Hepatocyte (in vitro differentiated cells): ENCODE data around the gene THSD7B. TPM values are rescaled to one million over a fixed set of nuclear protein-coding genes. Genes with fewer than 3 reads are reported as not detected.

Experiments used
- DNase-seq: peaks from one replicate; pipeline ENCODE4 v3.0.0-alpha.2; 2016; ENCODE audit warnings: low spot score
- H2AFZ ChIP-seq: fragments of 200-600 bp; sonication (generic); 2 replicates; pipeline ENCODE4 v1.6.0; 2016; ENCODE audit warnings: antibody characterized with exemption, mild to moderate bottlenecking
- H3K27ac ChIP-seq: fragments of 200-600 bp; sonication (generic); 2 replicates; pipeline ENCODE4 v1.5.1; 2016; ENCODE audit warnings: mild to moderate bottlenecking
- H3K27me3 ChIP-seq: fragments of 200-600 bp; sonication (generic); 2 replicates; pipeline ENCODE4 v1.6.1; 2016
- H3K36me3 ChIP-seq: fragments of 200-600 bp; sonication (generic); replicated peaks from 2 replicates; pipeline ENCODE4 v1.5.1; 2016; ENCODE audit warnings: low read depth; ENCODE audit not compliant: insufficient read depth
- H3K4me1 ChIP-seq: fragments of 200-600 bp; sonication (generic); 2 replicates; pipeline ENCODE4 v1.5.1; 2016; ENCODE audit warnings: mild to moderate bottlenecking, moderate library complexity; ENCODE audit not compliant: insufficient read depth
- H3K4me2 ChIP-seq: fragments of 200-600 bp; sonication (generic); 2 replicates; pipeline ENCODE4 v1.6.0; 2016
- H3K4me3 ChIP-seq: fragments of 200-600 bp; sonication (generic); 2 replicates; pipeline ENCODE4 v1.5.1; 2016; ENCODE audit warnings: mild to moderate bottlenecking
- H3K79me2 ChIP-seq: fragments of 200-600 bp; sonication (generic); 2 replicates; pipeline ENCODE4 v1.6.0; 2017; ENCODE audit warnings: mild to moderate bottlenecking
- H3K9me2 ChIP-seq: fragments of 200-600 bp; sonication (generic); replicated peaks from 2 replicates; pipeline ENCODE4 v1.6.0; 2017; ENCODE audit warnings: mild to moderate bottlenecking; ENCODE audit not compliant: insufficient read depth
- H3K9me3 ChIP-seq: fragments of 200-600 bp; sonication (generic); 2 replicates; pipeline ENCODE4 v1.5.1; 2016; ENCODE audit warnings: low read depth, mild to moderate bottlenecking
- H4K20me1 ChIP-seq: fragments of 200-600 bp; sonication (generic); 2 replicates; pipeline ENCODE4 v1.6.0; 2016; ENCODE audit warnings: mild to moderate bottlenecking; ENCODE audit not compliant: insufficient read depth, poor library complexity, severe bottlenecking
- EZH2 ChIP-seq: fragments of 200-600 bp; sonication (generic); IDR thresholded peaks from 2 replicates; pipeline ENCODE4 v1.6.1; 2016; ENCODE audit warnings: antibody characterized with exemption, mild to moderate bottlenecking, borderline replicate concordance
- EZH2phosphoT487 ChIP-seq: fragments of 200-600 bp; sonication (generic); IDR thresholded peaks from one replicate; pipeline ENCODE4 v1.6.1; 2018; ENCODE audit warnings: antibody characterized with exemption, mild to moderate bottlenecking, low read depth, moderate library complexity; ENCODE audit not compliant: unreplicated experiment, severe bottlenecking
- WGBS: methylation state at CpG from one replicate; pipeline ENCODE4 v1.1.6; 2016; ENCODE audit warnings: low lambda C conversion rate; ENCODE audit errors: missing lambda C conversion rate; 5-methylcytosine and 5-hydroxymethylcytosine counted together
- polyA plus RNA-seq: library from polyadenylated mRNA; unstranded; fragments of >200 nt; fragmentation: Nextera tagmentation; extraction: Ambion mirVana; gene quantifications from 2 replicates; pipeline ENCODE4 v1.2.1, GENCODE V29; 2016
- total RNA-seq: library from RNA; depleted of rRNA; stranded (reverse); fragments of >200 nt; gene quantifications from 2 replicates; pipeline ENCODE4 v1.2.3, GENCODE V29; 2014
- TF ChIP-seq, protein P1 (sequence below): fragments of 200-600 bp; sonication (generic); IDR thresholded peaks from 2 replicates; pipeline ENCODE4 v1.5.1; 2016; ENCODE audit warnings: antibody characterized with exemption, mild to moderate bottlenecking; ENCODE audit not compliant: poor library complexity

THSD7B gene
- total and polyA plus RNA-seq, 2 experiments from 2014 or later: 0.48 to 5.7 TPM

DNA sequence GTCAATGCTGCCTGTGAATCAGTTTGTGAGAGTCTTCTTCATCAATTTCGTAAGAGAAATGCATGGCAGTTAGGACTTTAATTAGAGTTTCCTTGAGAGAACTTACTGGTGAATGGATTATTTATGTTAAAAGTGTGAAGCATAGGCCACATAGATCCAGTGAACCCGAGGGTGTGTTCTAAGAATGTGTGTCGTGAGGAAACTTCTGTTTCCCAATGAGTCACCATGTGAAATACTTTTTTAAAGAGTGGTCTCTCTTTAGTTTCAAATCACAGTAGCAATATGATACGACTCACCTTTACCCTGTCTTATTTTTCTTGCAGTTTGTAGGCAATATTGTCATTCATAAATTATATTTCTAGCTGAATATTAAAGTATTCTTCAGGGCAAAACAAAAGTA lies 18.5 kb downstream of the THSD7B start:
- Histone ChIP-seq H4K20me1 (no peaks in the 10 kb centered on the region), H3K4me2 (no peak overlapping the region), H3K9me2 (no peaks in the 10 kb centered on the region), H3K4me1 (no peaks in the 10 kb centered on the region), H3K27me3 (no peaks in the 10 kb centered on the region), H3K27ac (no peak overlapping the region), H2AFZ (no peak overlapping the region), H3K4me3 (no peak overlapping the region), H3K9me3 (no peaks in the 10 kb centered on the region), H3K79me2 (no peaks in the 10 kb centered on the region), H3K36me3 (no peaks in the 10 kb centered on the region)
- TF ChIP-seq, protein P1, sequence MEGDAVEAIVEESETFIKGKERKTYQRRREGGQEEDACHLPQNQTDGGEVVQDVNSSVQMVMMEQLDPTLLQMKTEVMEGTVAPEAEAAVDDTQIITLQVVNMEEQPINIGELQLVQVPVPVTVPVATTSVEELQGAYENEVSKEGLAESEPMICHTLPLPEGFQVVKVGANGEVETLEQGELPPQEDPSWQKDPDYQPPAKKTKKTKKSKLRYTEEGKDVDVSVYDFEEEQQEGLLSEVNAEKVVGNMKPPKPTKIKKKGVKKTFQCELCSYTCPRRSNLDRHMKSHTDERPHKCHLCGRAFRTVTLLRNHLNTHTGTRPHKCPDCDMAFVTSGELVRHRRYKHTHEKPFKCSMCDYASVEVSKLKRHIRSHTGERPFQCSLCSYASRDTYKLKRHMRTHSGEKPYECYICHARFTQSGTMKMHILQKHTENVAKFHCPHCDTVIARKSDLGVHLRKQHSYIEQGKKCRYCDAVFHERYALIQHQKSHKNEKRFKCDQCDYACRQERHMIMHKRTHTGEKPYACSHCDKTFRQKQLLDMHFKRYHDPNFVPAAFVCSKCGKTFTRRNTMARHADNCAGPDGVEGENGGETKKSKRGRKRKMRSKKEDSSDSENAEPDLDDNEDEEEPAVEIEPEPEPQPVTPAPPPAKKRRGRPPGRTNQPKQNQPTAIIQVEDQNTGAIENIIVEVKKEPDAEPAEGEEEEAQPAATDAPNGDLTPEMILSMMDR: no peak
- no peak for TF ChIP-seq EZH2phosphoT487
- no peak for TF ChIP-seq EZH2
- DNase-seq: no peak
- WGBS: 71% methylated on average over 4 of the region's 4 CpGs

GRCh38 chr2:136785215-136785614 lies 19.9 kb downstream of the THSD7B start:
- Histone ChIP-seq H3K9me2 (no peaks in the 10 kb centered on the region), H2AFZ (no peak overlapping the region), H3K4me1 (no peaks in the 10 kb centered on the region), H3K79me2 (no peaks in the 10 kb centered on the region), H4K20me1 (no peaks in the 10 kb centered on the region), H3K27ac (no peak overlapping the region), H3K4me3 (no peak overlapping the region), H3K36me3 (no peaks in the 10 kb centered on the region), H3K27me3 (no peaks in the 10 kb centered on the region), H3K4me2 (no peak overlapping the region), H3K9me3 (no peaks in the 10 kb centered on the region)
- DNase-seq: no peak
- TF ChIP-seq, protein P1: no peak
- TF ChIP-seq EZH2: no peak
- no peak for TF ChIP-seq EZH2phosphoT487
- WGBS: 73% methylated on average over 3 of the region's 3 CpGs

- Histone ChIP-seq H3K27me3 (no peaks in the 10 kb centered on the region), H3K9me2 (no peaks in the 10 kb centered on the region), H2AFZ (no peak overlapping the region), H3K4me1 (no peaks in the 10 kb centered on the region), H4K20me1 (no peaks in the 10 kb centered on the region), H3K27ac (no peak overlapping the region), H3K9me3 (no peaks in the 10 kb centered on the region), H3K79me2 (no peaks in the 10 kb centered on the region), H3K36me3 (no peaks in the 10 kb centered on the region), H3K4me2 (no peak overlapping the region), H3K4me3 (no peak overlapping the region)
- TF ChIP-seq EZH2phosphoT487 (no peak), EZH2 (no peak)
- TF ChIP-seq, protein P1: no peak
- 81% methylated on average over 3 of the region's 3 CpGs for WGBS
- no peak for DNase-seq
Observed at GRCh38 chr2:136787970-136788369, 22.6 kb downstream of the THSD7B start.

- no peak for TF ChIP-seq EZH2
- TF ChIP-seq, protein P1: peak; percentile 17
- Histone ChIP-seq H3K9me3 (no peaks in the 10 kb centered on the region), H3K4me3 (no peak overlapping the region), H3K27me3 (no peaks in the 10 kb centered on the region), H3K4me2 (no peak overlapping the region), H3K9me2 (no peaks in the 10 kb centered on the region), H3K79me2 (no peaks in the 10 kb centered on the region), H3K27ac (no peak overlapping the region), H3K36me3 (no peaks in the 10 kb centered on the region), H4K20me1 (no peaks in the 10 kb centered on the region), H3K4me1 (no peaks in the 10 kb centered on the region), H2AFZ (no peak overlapping the region)
- no peak for DNase-seq
- WGBS: 84% methylated on average over 4 of the region's 4 CpGs
Observed at GRCh38 chr2:136796339-136796738, 31.0 kb downstream of the THSD7B start.
